GM18505 (cell line): Measurements from ENCODE around the gene SMPD1.
A peak's percentile ranks its signal among the peaks of the same experiment; 100 is the strongest.

ENCODE experiments used
- ATAC-seq: cut with Tn5 transposase; IDR thresholded peaks from one replicate; pipeline ENCODE4 v1.9.1; 2021; ENCODE audit not compliant: unreplicated experiment
- POLR2A ChIP-seq: IDR thresholded peaks from 4 replicates; pipeline ENCODE4 v1.6.1; 2011; ENCODE audit warnings: borderline replicate concordance; ENCODE audit not compliant: insufficient read depth, insufficient read length; ENCODE audit errors: extremely low read depth

Gene SMPD1

GRCh38 chr11:6393989-6394670, 3.9 kb downstream of the SMPD1 start:
- no peak for ATAC-seq
- no peak for TF ChIP-seq POLR2A

- TF ChIP-seq POLR2A, result no peak
These were observed 5.3 kb downstream of the SMPD1 start for GRCh38 chr11:6395470-6396060.

GRCh38 chr11:6397156-6397555, 6.9 kb downstream of the SMPD1 start:
- no peak for ATAC-seq
- TF ChIP-seq POLR2A, result no peak

More at GRCh38 chr11:6395470-6396060, 5.3 kb downstream of the SMPD1 start:
- ATAC-seq, result no peak

- no peak for TF ChIP-seq POLR2A
These were observed 7.4 kb downstream of the SMPD1 start for GRCh38 chr11:6397636-6398035.

GRCh38 chr11:6400431-6401345, 10.4 kb downstream of the SMPD1 start:
- TF ChIP-seq POLR2A, result no peak
- ATAC-seq, result no peak

More at GRCh38 chr11:6397636-6398035, 7.4 kb downstream of the SMPD1 start:
- no peak for ATAC-seq

- no peak for TF ChIP-seq POLR2A
- ATAC-seq, result no peak
These were observed 11.2 kb downstream of the SMPD1 start for GRCh38 chr11:6401464-6401863.

- no peak for TF ChIP-seq POLR2A
- ATAC-seq, result peak; percentile 30
These were observed 11.8 kb downstream of the SMPD1 start for GRCh38 chr11:6402061-6402470.

- peak; percentile 94 for ATAC-seq
- peak; percentile 32 for TF ChIP-seq POLR2A
These were observed 12.3 kb downstream of the SMPD1 start for GRCh38 chr11:6402561-6402981.

- TF ChIP-seq POLR2A, result no peak
- ATAC-seq, result no peak
These were observed 13.3 kb downstream of the SMPD1 start for GRCh38 chr11:6403539-6403938.

- ATAC-seq, result no peak
- no peak for TF ChIP-seq POLR2A
These were observed 14.2 kb downstream of the SMPD1 start for GRCh38 chr11:6404342-6405051.

GRCh38 chr11:6405052-6405667, 14.9 kb downstream of the SMPD1 start:
- ATAC-seq, result no peak
- TF ChIP-seq POLR2A, result no peak

GRCh38 chr11:6405846-6406245, 15.6 kb downstream of the SMPD1 start:
- no peak for ATAC-seq
- no peak for TF ChIP-seq POLR2A

- ATAC-seq, result no peak
- no peak for TF ChIP-seq POLR2A
These were observed 16.1 kb downstream of the SMPD1 start for GRCh38 chr11:6406370-6406769.

GRCh38 chr11:6410695-6411430, 20.6 kb downstream of the SMPD1 start:
- no peak for TF ChIP-seq POLR2A
- ATAC-seq, result no peak
